Lower leg skin (tissue), 3 donors: Measurements from ENCODE around the gene AGAP3.

Experiments
- CTCF ChIP-seq, 3 donors: fragments of 450-650 bp; IDR thresholded peaks; one replicate each; pipeline ENCODE4 v1.5.1; 2016; ENCODE audit warnings: antibody characterized with exemption in 3 of 3, mild to moderate bottlenecking in 3 of 3, moderate library complexity in 2 of 3
- POLR2A ChIP-seq, 2 donors: fragments of 450-650 bp; IDR thresholded peaks; one replicate each; pipeline ENCODE4 v1.6.1; 2016 to 2017; ENCODE audit warnings: antibody characterized with exemption in 2 of 2, mild to moderate bottlenecking in 1 of 2, moderate library complexity in 1 of 2

GRCh38 chr7:151077705-151078232, 8.5 kb upstream of the AGAP3 start:
- no peak for TF ChIP-seq POLR2A (IDR thresholded peaks at IDR 0.05)
- TF ChIP-seq CTCF (IDR thresholded peaks at IDR 0.05), result no peak
